ENCODE data around the gene PEX11B. TPM values are rescaled to one million over a fixed set of nuclear protein-coding genes. Genes with fewer than 3 reads are reported as not detected.
"Not testable (repeated sequence)": the region's sequence is repeated elsewhere in the genome, so short reads cannot be mapped to it uniquely, and the experiment has no call there.

The PEX11B gene
- polyA plus RNA-seq, 3 donors, result 12.0 to 38.2 (median 37.9) TPM

GRCh38 chr1:145926686-145927062 lies 8.2 kb upstream of the PEX11B start:
- H3K79me2 ChIP-seq (ENCODE audit: insufficient read depth, low read length), result peaks cover 18% of the 10 kb centered on the region
- H3K27ac ChIP-seq (ENCODE audit: low read depth in 1 of 2, low read length in 2 of 2), result peak overlapping the region; percentile 96 to 97
- peaks cover 0 to 2% (median 0%) of the 10 kb centered on the region in 3 donors for H3K27me3 Mint-ChIP-seq (ENCODE audit: low read depth in 3 of 3)
- H3K4me3 Mint-ChIP-seq, result no peak overlapping the region
- H4K20me1 ChIP-seq (ENCODE audit: insufficient read depth, low read length), result no peaks in the 10 kb centered on the region
- peaks cover 16 to 20% of the 10 kb centered on the region in 2 donors for H3K36me3 Mint-ChIP-seq
- no peaks in the 10 kb centered on the region for H3K9me3 Mint-ChIP-seq
- H3K27me3 ChIP-seq (ENCODE audit: control insufficient read depth in 2 of 2, insufficient read depth in 2 of 2, low read length in 2 of 2), result no peaks in the 10 kb centered on the region
- H3K9ac ChIP-seq (ENCODE audit: insufficient read depth, low read length, poor library complexity, severe bottlenecking), result peak overlapping the region; percentile 89
- H3K4me3 ChIP-seq (replicated peaks in 1 of 3; ENCODE audit: low read depth in 2 of 3, low read length in 3 of 3), result peak overlapping the region; percentile 79 to 94 (median 85)
- WGBS (ENCODE audit: insufficient coverage), result 34% methylated on average over 3 of the region's 19 CpGs
- H3K27ac Mint-ChIP-seq, result no peak overlapping the region
- intact Hi-C loops (cut with micrococcal nuclease), result no loop called here
- peaks cover 15% of the 10 kb centered on the region for H3K4me1 Mint-ChIP-seq
- no peak for DNase-seq
- H2AFZ ChIP-seq (ENCODE audit: insufficient read depth, low read depth, low read length, poor library complexity, severe bottlenecking), result peak overlapping the region; percentile 71
- H3K36me3 ChIP-seq (replicated peaks in 1 of 2; ENCODE audit: control insufficient read depth in 1 of 2, insufficient read depth in 2 of 2, low read length in 2 of 2), result peaks cover 15 to 26% of the 10 kb centered on the region in 2 donors
- no peaks in the 10 kb centered on the region for H3K9me3 ChIP-seq (replicated peaks in 1 of 2; ENCODE audit: control insufficient read depth in 1 of 2, insufficient read depth in 1 of 2, low read length in 2 of 2)
- peak overlapping the region; percentile 85 for H3K4me2 ChIP-seq (replicated peaks; ENCODE audit: extremely low read depth, low read length, poor library complexity, severe bottlenecking)
- H3K4me1 ChIP-seq (ENCODE audit: control insufficient read depth in 1 of 2, insufficient read depth in 2 of 2, low read length in 2 of 2), result peaks cover 22 to 30% of the 10 kb centered on the region in 2 donors
- TF ChIP-seq, protein P1, sequence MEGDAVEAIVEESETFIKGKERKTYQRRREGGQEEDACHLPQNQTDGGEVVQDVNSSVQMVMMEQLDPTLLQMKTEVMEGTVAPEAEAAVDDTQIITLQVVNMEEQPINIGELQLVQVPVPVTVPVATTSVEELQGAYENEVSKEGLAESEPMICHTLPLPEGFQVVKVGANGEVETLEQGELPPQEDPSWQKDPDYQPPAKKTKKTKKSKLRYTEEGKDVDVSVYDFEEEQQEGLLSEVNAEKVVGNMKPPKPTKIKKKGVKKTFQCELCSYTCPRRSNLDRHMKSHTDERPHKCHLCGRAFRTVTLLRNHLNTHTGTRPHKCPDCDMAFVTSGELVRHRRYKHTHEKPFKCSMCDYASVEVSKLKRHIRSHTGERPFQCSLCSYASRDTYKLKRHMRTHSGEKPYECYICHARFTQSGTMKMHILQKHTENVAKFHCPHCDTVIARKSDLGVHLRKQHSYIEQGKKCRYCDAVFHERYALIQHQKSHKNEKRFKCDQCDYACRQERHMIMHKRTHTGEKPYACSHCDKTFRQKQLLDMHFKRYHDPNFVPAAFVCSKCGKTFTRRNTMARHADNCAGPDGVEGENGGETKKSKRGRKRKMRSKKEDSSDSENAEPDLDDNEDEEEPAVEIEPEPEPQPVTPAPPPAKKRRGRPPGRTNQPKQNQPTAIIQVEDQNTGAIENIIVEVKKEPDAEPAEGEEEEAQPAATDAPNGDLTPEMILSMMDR (IDR thresholded peaks at IDR 0.05), result no peak

- peaks cover 26% of the 10 kb centered on the region for H3K79me2 ChIP-seq (ENCODE audit: insufficient read depth, low read length)
- no peaks in the 10 kb centered on the region for H3K9me3 Mint-ChIP-seq
- H3K9ac ChIP-seq (ENCODE audit: insufficient read depth, low read length, poor library complexity, severe bottlenecking), result no peak overlapping the region
- H3K36me3 Mint-ChIP-seq, result peaks cover 14 to 24% of the 10 kb centered on the region in 2 donors
- H2AFZ ChIP-seq (ENCODE audit: insufficient read depth, low read depth, low read length, poor library complexity, severe bottlenecking), result no peak overlapping the region
- no peak overlapping the region for H3K4me2 ChIP-seq (replicated peaks; ENCODE audit: extremely low read depth, low read length, poor library complexity, severe bottlenecking)
- no peaks in the 10 kb centered on the region for H3K9me3 ChIP-seq (replicated peaks in 1 of 2; ENCODE audit: control insufficient read depth in 1 of 2, insufficient read depth in 1 of 2, low read length in 2 of 2)
- H3K4me3 ChIP-seq (replicated peaks in 1 of 3; ENCODE audit: low read depth in 2 of 3, low read length in 3 of 3), result no peak overlapping the region
- no CpG with 5 or more reads among the region's 2 CpGs for WGBS (ENCODE audit: insufficient coverage)
- peaks cover 36 to 46% of the 10 kb centered on the region in 2 donors for H3K4me1 ChIP-seq (ENCODE audit: control insufficient read depth in 1 of 2, insufficient read depth in 2 of 2, low read length in 2 of 2)
- TF ChIP-seq, protein P1 (IDR thresholded peaks at IDR 0.05), result no peak
- H3K27ac Mint-ChIP-seq, result peak overlapping the region in 2 of 7 donors; percentile 12 to 53
- peaks cover 36% of the 10 kb centered on the region for H3K4me1 Mint-ChIP-seq
- intact Hi-C loops (cut with micrococcal nuclease), result no loop called here
- no peaks in the 10 kb centered on the region for H4K20me1 ChIP-seq (ENCODE audit: insufficient read depth, low read length)
- peak in 2 of 3 donors; percentile 3 to 20 for DNase-seq
- H3K4me3 Mint-ChIP-seq, result no peak overlapping the region
- peaks cover 15 to 26% of the 10 kb centered on the region in 2 donors for H3K36me3 ChIP-seq (replicated peaks in 1 of 2; ENCODE audit: control insufficient read depth in 1 of 2, insufficient read depth in 2 of 2, low read length in 2 of 2)
- no peaks in the 10 kb centered on the region for H3K27me3 ChIP-seq (ENCODE audit: control insufficient read depth in 2 of 2, insufficient read depth in 2 of 2, low read length in 2 of 2)
- H3K27ac ChIP-seq (ENCODE audit: low read depth in 1 of 2, low read length in 2 of 2), result no peak overlapping the region
- H3K27me3 Mint-ChIP-seq (ENCODE audit: low read depth in 3 of 3), result peaks cover 0 to 3% (median 2%) of the 10 kb centered on the region in 3 donors
Observed at GRCh38 chr1:145922266-145922665, 3.7 kb upstream of the PEX11B start.

- Mint-ChIP-seq H3K4me1 (peaks cover 42% of the 10 kb centered on the region), H3K36me3 (peaks cover 18 to 29% of the 10 kb centered on the region in 2 donors), H3K4me3 (peak overlapping the region in 1 of 2 donors; percentile 26)
- H3K27me3 ChIP-seq (ENCODE audit: control insufficient read depth in 2 of 2, insufficient read depth in 2 of 2, low read length in 2 of 2); H3K27ac Mint-ChIP-seq; H3K9me3 ChIP-seq (replicated peaks in 1 of 2; ENCODE audit: control insufficient read depth in 1 of 2, insufficient read depth in 1 of 2, low read length in 2 of 2); H3K27ac ChIP-seq (ENCODE audit: low read depth in 1 of 2, low read length in 2 of 2); H2AFZ ChIP-seq (ENCODE audit: insufficient read depth, low read depth, low read length, poor library complexity, severe bottlenecking); DNase-seq; H3K4me2 ChIP-seq (replicated peaks; ENCODE audit: extremely low read depth, low read length, poor library complexity, severe bottlenecking); H3K4me3 ChIP-seq (replicated peaks in 1 of 3; ENCODE audit: low read depth in 2 of 3, low read length in 3 of 3); H3K9ac ChIP-seq (ENCODE audit: insufficient read depth, low read length, poor library complexity, severe bottlenecking); H3K27me3 Mint-ChIP-seq (ENCODE audit: low read depth in 3 of 3); intact Hi-C loops (cut with micrococcal nuclease); H3K9me3 Mint-ChIP-seq; H4K20me1 ChIP-seq (ENCODE audit: insufficient read depth, low read length): not testable (repeated sequence)
- WGBS (ENCODE audit: insufficient coverage), result no CpG with 5 or more reads among the region's 4 CpGs
- Histone ChIP-seq H3K79me2 (ENCODE audit: insufficient read depth, low read length) (peaks cover 13% of the 10 kb centered on the region), H3K36me3 (replicated peaks in 1 of 2; ENCODE audit: control insufficient read depth in 1 of 2, insufficient read depth in 2 of 2, low read length in 2 of 2) (peaks cover 16 to 30% of the 10 kb centered on the region in 2 donors), H3K4me1 (ENCODE audit: control insufficient read depth in 1 of 2, insufficient read depth in 2 of 2, low read length in 2 of 2) (peaks cover 27 to 39% of the 10 kb centered on the region in 2 donors)
Observed at GRCh38 chr1:145920297-145920696, 1.8 kb upstream of the PEX11B start.

Measured in CD14-positive monocyte (primary cell).